CD4-positive, alpha-beta T cell treated with Interleukin-6 for 4 hours (primary cell): ENCODE measurements around the gene ARL15.

Experiments used
- DNase-seq: peaks from one replicate; pipeline ENCODE4 v3.0.0-alpha.2; 2020; ENCODE audit warnings: mixed read lengths

Gene ARL15

GRCh38 chr5:53927668-53928247, 382.6 kb downstream of the ARL15 start:
- DNase-seq: no peak

- no peak for DNase-seq
Observed at GRCh38 chr5:53926026-53926425, 384.3 kb downstream of the ARL15 start.

GRCh38 chr5:53924392-53924791, 386.0 kb downstream of the ARL15 start:
- no peak for DNase-seq

- DNase-seq: no peak
Observed at GRCh38 chr5:53923961-53924360, 386.4 kb downstream of the ARL15 start.

- no peak for DNase-seq
Observed at GRCh38 chr5:53922508-53923498, 387.6 kb downstream of the ARL15 start.

- no peak for DNase-seq
Observed at GRCh38 chr5:53917826-53918225, 392.5 kb downstream of the ARL15 start.

- no peak for DNase-seq
Observed at GRCh38 chr5:53917095-53917494, 393.3 kb downstream of the ARL15 start.

- no peak for DNase-seq
Observed at GRCh38 chr5:53915120-53915519, 395.3 kb downstream of the ARL15 start.

GRCh38 chr5:53913941-53914340, 396.4 kb downstream of the ARL15 start:
- DNase-seq: no peak

GRCh38 chr5:53908757-53909156, 401.6 kb downstream of the ARL15 start:
- DNase-seq: no peak

GRCh38 chr5:53907827-53908226, 402.5 kb downstream of the ARL15 start:
- DNase-seq: no peak

GRCh38 chr5:53906736-53907135, 403.6 kb downstream of the ARL15 start:
- DNase-seq: no peak

- no peak for DNase-seq
Observed at GRCh38 chr5:53902296-53902907, 408.0 kb downstream of the ARL15 start.

GRCh38 chr5:53900677-53901076, 409.7 kb downstream of the ARL15 start:
- no peak for DNase-seq

GRCh38 chr5:53895091-53895683, 415.2 kb downstream of the ARL15 start:
- no peak for DNase-seq

GRCh38 chr5:53893626-53894025, 416.7 kb downstream of the ARL15 start:
- no peak for DNase-seq

GRCh38 chr5:53892224-53892623, 418.1 kb downstream of the ARL15 start:
- DNase-seq: no peak

- no peak for DNase-seq
Observed at GRCh38 chr5:53891159-53891558, 419.2 kb downstream of the ARL15 start.

GRCh38 chr5:53890490-53890889, 419.9 kb downstream of the ARL15 start:
- DNase-seq: no peak

- DNase-seq: no peak
Observed at GRCh38 chr5:53884844-53885243, 425.5 kb downstream of the ARL15 start.

- DNase-seq: no peak
Observed at GRCh38 chr5:53884417-53884816, 426.0 kb downstream of the ARL15 start.

- no peak for DNase-seq
Observed at GRCh38 chr5:53882676-53883031, 427.7 kb downstream of the ARL15 start.

GRCh38 chr5:53882006-53882675, 428.2 kb downstream of the ARL15 start:
- DNase-seq: no peak
